Mucosa of descending colon (tissue), 3 donors: ENCODE results near the gene IL21R. TPM values are rescaled to one million over a fixed set of nuclear protein-coding genes. Genes with fewer than 3 reads are reported as not detected.

Experiments used
- ATAC-seq: fragments of 200-7000 bp; cut with Tn5 transposase; one replicate; pipeline ENCODE4 v1.9.1; 2020; ENCODE audit warnings: mild to moderate bottlenecking, moderate library complexity
- DNase-seq, 3 donors: peaks; one replicate each; pipeline ENCODE4 v3.0.0-alpha.2; 2020
- H3K36me3 ChIP-seq: fragments of 200-600 bp; one replicate; pipeline ENCODE4 v1.8.0; 2021; ENCODE audit warnings: low read depth, mild to moderate bottlenecking
- H3K4me1 ChIP-seq: fragments of 200-600 bp; one replicate; pipeline ENCODE4 v1.8.0; 2021; ENCODE audit warnings: low read depth, mild to moderate bottlenecking
- H3K4me3 ChIP-seq: fragments of 200-600 bp; one replicate; pipeline ENCODE4 v1.8.0; 2021; ENCODE audit warnings: mild to moderate bottlenecking
- H3K9me3 ChIP-seq: fragments of 200-600 bp; one replicate; pipeline ENCODE4 v1.8.0; 2021; ENCODE audit warnings: mild to moderate bottlenecking
- intact Hi-C, 2 donors: fragments of 100-400 bp; cut with DNase I in 1 of 2; cut with micrococcal nuclease in 1 of 2; formaldehyde crosslinking; loops; one replicate each; pipeline versions ENCODE4 v1.11.0 to v1.11.1; 2022; cut with DNase I, micrococcal nuclease
- total RNA-seq, 3 donors: library from RNA; stranded (reverse); fragmentation: NEBNext Ultra II Directional in 2 of 3; extraction: Animal tissue kit (Norgen Biotek cat#: 25700) in 2 of 3; gene quantifications; one replicate each; pipeline versions ENCODE4 v1.2.1 to v1.2.4, GENCODE V29; 2021 to 2023
- TF ChIP-seq, protein P1 (sequence below): fragments of 200-600 bp; IDR thresholded peaks from one replicate; pipeline ENCODE4 v1.8.0; 2022; ENCODE audit warnings: antibody characterized with exemption, mild to moderate bottlenecking
- donor health status: DM: no; HTN: no; CAD: no; lungs with moderate emphysema.
- donor health status: DM: no; HTN: no; CAD: no.
- donor health status: DM: no; HTN: yes; CAD: no.

The IL21R gene
- total RNA-seq, 3 donors from 2014 or later, result 0.47 to 1.4 (median 1.0) TPM

DNA sequence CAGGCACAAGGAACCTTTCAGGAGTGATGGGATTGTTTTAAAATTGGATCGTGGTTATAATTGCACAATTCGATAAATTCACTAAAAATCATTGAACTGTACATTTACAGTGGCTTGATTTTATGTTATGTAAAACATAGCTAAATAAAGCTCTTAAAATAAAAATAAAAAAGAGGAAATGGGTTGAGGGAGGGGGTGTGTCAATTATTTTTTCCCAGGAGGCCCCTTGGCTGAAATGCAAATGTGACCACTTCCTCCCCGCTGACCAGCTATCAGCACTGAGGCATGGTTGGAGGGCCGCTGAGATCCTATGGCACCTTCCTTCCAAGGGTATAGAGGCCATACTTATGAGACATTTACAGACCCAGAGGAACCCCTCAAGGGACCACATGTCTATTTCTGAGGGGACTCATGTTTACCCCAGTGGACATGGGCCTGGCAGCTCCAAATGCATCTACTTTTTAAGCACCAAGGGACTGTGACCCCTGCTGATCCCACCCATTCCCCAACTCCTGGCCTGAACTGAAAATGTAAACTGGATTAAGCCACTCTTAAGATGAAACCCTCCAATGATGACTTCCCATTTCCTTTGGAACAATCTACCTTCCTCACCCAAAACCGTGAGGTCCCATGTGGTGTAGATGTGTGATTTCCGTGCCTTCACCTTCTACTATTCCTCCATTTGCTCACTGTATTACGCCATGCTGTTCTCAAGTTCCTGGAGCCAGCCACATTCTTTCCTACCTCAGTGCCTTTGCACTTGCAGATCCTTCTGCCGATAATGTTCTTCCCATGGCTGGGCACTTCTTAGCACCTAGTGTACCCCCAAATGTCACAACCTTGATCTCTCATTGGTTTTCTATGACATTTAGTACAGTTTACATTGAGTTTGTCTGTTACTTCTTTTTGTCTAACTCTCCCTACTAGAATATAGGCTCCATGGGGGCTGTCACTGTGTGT lies 2.8 kb upstream of the IL21R start:
- no peaks in the 10 kb centered on the region for H3K9me3 ChIP-seq
- no peak for DNase-seq
- ATAC-seq, result no peak
- no peaks in the 10 kb centered on the region for H3K4me1 ChIP-seq
- no peak overlapping the region for H3K4me3 ChIP-seq
- no peaks in the 10 kb centered on the region for H3K36me3 ChIP-seq
- intact Hi-C loops, result no loop called here
- TF ChIP-seq, protein P1, sequence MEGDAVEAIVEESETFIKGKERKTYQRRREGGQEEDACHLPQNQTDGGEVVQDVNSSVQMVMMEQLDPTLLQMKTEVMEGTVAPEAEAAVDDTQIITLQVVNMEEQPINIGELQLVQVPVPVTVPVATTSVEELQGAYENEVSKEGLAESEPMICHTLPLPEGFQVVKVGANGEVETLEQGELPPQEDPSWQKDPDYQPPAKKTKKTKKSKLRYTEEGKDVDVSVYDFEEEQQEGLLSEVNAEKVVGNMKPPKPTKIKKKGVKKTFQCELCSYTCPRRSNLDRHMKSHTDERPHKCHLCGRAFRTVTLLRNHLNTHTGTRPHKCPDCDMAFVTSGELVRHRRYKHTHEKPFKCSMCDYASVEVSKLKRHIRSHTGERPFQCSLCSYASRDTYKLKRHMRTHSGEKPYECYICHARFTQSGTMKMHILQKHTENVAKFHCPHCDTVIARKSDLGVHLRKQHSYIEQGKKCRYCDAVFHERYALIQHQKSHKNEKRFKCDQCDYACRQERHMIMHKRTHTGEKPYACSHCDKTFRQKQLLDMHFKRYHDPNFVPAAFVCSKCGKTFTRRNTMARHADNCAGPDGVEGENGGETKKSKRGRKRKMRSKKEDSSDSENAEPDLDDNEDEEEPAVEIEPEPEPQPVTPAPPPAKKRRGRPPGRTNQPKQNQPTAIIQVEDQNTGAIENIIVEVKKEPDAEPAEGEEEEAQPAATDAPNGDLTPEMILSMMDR, result no peak

DNA sequence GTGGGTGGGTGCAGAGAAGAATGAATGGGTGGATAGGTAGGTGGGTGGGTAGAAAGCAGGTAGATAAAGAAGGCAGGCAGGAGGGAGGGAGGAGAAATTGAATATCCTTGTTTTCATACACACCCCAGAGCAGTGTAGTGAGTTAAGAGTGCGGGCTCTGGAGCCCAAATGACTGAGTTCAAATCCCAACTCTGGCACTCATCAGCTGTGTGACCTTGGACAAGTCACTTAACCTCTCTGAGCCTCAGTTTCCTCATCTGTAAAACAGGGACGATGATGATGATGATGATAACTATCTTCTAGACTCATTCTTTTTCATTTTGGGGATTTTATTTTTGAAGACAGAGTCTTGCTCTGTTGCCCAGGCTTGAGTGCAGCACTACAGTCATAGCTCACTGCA lies 2.0 kb upstream of the IL21R start:
- intact Hi-C loops, result no loop called here
- Histone ChIP-seq H3K36me3 (no peaks in the 10 kb centered on the region), H3K4me1 (no peaks in the 10 kb centered on the region), H3K9me3 (no peaks in the 10 kb centered on the region), H3K4me3 (no peak overlapping the region)
- no peak for ATAC-seq
- no peak for DNase-seq
- TF ChIP-seq, protein P1, result no peak

DNA sequence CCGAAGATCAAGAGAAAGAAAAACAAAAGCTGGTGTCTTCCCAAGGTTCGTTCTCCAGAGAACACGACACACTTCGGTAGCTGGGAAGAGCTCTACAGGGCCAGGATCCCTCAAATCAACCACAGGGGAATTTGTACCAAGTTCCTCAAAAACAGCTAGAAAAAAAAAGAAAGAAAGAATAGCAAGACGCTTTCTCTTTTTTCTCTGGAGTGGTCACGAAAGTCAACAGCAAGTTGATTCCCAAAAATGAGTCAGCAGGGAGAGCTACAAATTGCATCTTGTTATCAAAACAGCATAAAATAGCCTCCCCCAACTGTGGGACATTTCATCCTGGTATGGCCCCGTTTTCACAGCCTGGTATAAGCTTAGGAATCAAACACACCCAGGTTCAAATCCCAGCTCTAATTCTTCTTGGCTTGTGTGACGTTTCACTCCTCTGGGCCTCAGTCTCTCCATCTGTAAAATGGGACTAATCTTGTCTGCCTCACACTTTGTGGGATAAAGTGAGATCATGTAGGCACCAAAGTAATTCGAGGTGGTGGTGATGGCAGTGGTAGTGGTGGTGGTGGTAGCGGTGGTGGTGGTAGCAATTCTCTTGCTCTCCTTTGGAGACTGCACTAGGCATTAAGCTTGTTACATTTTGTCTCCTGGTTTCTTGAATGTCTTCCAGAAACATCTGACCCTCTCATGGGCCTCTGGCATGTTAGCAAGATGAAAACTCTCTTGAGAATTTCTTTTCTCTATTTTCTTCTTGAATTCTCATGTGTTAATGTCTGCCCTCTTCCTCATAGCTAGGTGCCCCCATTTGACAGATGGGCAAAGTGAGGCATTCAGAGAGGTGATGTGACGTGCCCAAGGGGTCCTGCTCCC lies 988 bp upstream of the IL21R start:
- ATAC-seq, result no peak

DNA sequence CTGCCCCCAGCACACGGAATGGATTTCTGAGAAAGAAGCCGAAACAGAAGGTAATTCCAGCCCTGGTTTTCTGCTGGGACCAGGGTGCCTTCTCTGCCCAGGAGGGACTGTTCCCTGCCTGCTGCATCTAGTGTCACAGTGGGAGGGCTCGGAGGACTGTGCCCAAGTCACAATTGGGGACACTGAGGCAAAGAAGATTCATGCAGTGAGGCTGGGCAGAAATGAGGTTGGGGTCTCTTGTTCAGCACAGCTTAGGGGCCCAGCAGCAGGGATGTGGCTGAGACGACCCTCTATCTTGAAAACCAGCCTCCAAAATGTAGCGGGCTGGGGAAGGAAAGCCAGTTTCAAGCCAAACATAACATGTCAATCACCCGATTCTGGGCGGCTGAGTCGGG lies 592 bp downstream of the IL21R start:
- TF ChIP-seq, protein P1, result no peak
- Histone ChIP-seq H3K4me3 (no peak overlapping the region), H3K9me3 (no peaks in the 10 kb centered on the region), H3K36me3 (no peaks in the 10 kb centered on the region), H3K4me1 (no peaks in the 10 kb centered on the region)
- DNase-seq (no peak), ATAC-seq (no peak)
- intact Hi-C loops, result no loop called here

More for the DNA sequence above, 988 bp upstream of the IL21R start:
- H3K4me1 ChIP-seq, result no peaks in the 10 kb centered on the region
- intact Hi-C loops, result no loop called here
- H3K36me3 ChIP-seq, result no peaks in the 10 kb centered on the region
- DNase-seq, result no peak
- no peaks in the 10 kb centered on the region for H3K9me3 ChIP-seq
- no peak overlapping the region for H3K4me3 ChIP-seq
- TF ChIP-seq, protein P1, result no peak

DNA sequence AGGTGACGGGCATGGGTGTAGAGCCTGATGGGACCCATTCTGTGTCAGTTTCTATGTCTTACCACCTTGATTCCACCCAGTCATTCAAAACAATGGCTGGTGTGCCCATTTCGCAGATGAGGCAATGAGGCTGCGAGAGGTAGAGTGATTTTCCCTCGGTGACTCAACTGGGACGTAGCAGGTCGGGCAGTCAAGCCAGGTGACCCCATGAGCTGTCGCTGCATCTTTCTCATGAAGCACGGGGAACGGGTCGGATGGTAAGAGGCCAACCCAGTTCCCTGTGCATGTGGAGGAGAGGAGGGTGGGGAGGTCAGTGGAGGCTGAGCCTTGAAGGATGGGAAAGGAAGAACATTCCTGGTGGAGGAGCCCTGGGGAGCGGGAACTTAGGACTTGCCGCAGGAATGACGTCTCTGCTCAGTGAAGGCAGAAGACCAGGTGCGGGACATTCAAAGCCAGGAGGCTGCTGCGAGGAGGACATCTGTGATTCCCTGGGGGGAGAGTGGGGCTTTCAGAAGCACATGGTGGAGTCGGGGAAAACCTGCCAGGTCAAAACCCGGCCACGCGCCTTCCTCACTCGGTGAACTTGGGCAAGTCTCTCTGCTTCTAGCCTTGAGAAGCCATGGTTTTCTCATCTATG lies 1.1 kb downstream of the IL21R start:
- Histone ChIP-seq H3K4me3 (no peak overlapping the region), H3K36me3 (no peaks in the 10 kb centered on the region), H3K4me1 (no peaks in the 10 kb centered on the region), H3K9me3 (no peaks in the 10 kb centered on the region)
- DNase-seq, result no peak
- TF ChIP-seq, protein P1, result no peak
- intact Hi-C loops, result no loop called here
- ATAC-seq, result no peak
